GM19468 (cell line): ENCODE measurements around the gene DACH1.

ENCODE experiments used
- ATAC-seq: cut with Tn5 transposase; IDR thresholded peaks from one replicate; pipeline ENCODE4 v1.9.1; 2021; ENCODE audit warnings: mild to moderate bottlenecking, moderate library complexity, moderate number of reproducible peaks; ENCODE audit not compliant: unreplicated experiment; ENCODE audit errors: extremely low read depth

DACH1 gene

DNA sequence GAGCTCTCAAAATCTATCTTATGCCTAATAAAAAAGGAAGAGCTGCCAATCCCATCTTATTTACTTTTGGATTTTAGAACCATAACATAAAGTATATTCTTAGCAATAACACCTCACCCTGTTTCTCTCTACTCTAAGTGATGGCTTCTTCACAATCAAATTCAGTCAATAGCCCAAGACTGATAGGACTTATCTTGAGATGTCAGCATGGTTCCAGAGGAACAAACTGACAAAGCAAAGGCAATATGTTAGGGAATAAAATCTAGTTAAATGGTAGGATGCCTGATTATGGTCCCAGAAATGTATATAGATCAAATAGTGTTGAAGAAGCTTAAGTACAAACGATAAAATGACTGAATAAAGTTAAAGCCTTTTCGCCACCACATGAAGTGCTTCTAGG is 36.3 kb downstream of the DACH1 start:
- no peak for ATAC-seq

DNA sequence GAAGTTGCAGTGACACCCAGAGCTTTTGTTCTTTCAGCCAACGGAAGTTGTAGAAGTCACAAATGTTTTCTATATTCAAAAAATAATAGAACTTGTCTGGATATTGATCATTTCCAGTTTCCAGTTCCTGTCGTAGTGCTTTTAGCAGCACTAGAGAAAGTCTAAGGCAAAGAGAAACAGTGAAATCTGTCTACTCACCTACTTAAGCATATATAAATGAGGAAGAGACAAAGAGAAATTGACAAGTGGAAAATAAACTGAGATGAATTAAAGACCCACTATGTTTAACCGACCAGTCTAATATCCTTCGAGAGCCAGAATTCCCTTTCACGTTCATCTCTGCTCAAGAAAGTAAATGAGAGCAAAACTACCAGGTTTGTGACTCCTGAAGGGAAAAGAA is 36.7 kb downstream of the DACH1 start:
- no peak for ATAC-seq

DNA sequence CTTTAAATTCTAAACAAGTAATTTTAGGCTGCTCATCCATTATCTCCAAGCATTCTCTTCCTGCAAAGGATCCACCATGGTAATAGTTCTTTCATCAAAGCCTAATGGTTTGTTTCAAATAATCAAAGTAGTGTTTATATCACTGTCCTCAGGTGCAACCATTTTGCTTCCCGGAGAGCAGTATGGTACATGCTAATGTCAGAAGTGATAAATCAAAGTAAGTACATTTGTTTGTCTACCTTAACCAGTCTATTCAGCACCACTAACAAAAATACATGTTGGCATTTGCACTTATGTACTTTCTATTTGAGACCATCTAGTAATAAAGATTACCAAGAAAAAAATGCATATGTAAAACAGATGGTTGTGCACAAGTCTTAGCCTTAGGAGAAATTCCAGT is 37.5 kb downstream of the DACH1 start:
- ATAC-seq = no peak

DNA sequence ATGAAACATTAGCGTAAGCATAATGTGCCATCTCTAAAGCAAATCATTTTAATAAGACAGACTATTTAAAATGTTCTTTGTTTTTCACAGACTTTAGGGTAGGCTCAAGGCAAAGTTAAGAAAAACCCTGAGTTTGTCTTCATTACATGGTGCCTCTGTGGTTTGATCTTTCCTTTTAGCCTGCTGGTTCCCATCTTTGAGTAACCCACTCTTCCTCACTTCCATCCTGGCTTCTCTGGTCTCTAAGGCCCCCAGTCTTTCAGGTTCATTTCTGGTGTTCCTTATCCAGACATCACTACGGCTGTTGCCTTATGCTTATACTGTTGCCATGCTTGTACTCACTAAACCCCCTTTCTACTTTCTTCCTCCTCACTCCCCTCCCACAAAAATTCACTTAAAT is 38.4 kb downstream of the DACH1 start:
- ATAC-seq = no peak

- no peak for ATAC-seq
These were observed 38.9 kb downstream of the DACH1 start for GRCh38 chr13:71828117-71828516.

- no peak for ATAC-seq
These were observed 39.8 kb downstream of the DACH1 start for GRCh38 chr13:71827241-71827640.

DNA sequence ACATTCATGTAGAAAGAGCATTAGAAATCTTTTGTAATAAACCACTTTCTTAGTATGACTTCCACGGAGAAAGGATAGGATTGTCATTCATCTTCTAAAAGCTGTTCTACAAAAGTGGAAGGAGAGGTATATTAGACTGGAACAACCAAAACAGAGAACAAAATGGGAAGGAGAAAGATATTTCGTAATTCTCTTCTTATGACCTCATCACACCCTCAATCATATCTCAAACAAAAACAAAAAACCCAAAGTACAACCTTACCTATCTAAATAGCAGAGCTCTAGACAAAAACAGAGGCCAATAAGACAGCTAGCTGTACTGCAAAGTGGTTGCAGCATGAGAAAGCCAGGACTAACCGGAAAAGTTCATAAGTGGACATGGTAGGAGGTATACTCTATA is 46.3 kb downstream of the DACH1 start:
- ATAC-seq = no peak

GRCh38 chr13:71817335-71817734 is 49.7 kb downstream of the DACH1 start:
- ATAC-seq = no peak

DNA sequence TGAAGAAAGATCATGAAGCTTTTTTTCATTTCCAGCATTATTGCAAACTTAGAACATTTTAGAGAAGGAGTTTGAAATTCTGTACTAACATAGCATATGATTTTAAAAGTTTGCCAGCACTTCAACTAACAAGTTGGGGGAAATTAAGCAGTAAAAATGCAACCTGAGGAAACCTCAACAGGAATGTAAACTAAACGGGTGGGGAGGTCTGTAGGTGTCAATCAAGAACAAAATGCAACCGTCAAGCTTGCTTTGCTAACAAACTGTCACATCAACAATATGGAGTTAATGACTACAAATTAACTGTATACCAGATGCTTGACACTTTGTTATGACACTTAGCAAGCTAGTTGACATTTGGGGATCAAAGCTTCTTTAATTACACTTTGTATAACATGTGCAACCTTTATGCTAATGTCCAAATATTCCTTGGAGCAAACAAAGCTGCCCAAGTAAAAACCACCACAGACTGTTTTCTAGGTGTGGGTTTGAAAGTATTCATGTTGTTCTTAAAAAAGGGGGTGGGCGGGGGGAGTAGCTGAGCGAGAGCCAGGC is 52.1 kb downstream of the DACH1 start:
- ATAC-seq = no peak

DNA sequence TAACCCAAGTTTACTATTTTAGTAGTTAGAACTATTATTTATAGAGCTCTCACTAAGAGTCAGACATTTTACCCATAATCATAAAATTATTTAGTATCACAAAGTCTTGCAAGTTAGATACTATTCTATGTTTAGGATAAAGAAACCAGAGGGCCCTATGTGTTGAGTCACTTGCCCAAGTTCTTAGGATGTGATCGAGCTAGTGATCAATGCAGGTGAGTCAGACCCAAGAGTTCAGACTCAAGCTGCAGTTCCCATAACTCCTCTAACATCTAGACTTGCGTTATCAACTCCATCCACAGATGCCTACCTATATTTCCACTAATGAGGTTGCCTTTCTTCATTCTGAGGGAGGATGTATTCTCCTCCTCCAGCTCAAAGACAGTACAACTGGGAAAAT is 53.8 kb downstream of the DACH1 start:
- no peak for ATAC-seq

DNA sequence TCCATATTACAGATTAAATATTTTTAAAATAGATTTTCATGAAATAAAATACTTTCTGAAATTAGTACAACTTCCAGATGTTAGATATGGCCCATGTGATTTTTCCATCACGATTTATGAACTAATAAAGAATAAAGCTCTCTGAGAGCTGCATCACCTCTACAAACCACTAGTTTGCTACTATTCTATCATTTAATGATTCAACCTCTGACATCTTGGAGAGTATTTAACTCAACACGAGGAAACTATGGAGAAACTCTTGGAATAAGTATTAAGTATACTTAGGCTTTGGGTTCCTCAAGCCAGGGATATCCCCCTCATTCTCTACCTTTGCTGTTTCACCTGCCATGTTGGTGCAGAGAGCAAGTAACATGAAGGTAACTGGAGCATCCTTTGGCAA is 55.7 kb downstream of the DACH1 start:
- no peak for ATAC-seq

- no peak for ATAC-seq
These were observed 58.3 kb downstream of the DACH1 start for GRCh38 chr13:71808708-71809107.

GRCh38 chr13:71806886-71807285 is 60.1 kb downstream of the DACH1 start:
- ATAC-seq = no peak

- ATAC-seq = no peak
These were observed 63.9 kb downstream of the DACH1 start for GRCh38 chr13:71803066-71803465.

GRCh38 chr13:71801781-71802180 is 65.2 kb downstream of the DACH1 start:
- ATAC-seq = no peak

DNA sequence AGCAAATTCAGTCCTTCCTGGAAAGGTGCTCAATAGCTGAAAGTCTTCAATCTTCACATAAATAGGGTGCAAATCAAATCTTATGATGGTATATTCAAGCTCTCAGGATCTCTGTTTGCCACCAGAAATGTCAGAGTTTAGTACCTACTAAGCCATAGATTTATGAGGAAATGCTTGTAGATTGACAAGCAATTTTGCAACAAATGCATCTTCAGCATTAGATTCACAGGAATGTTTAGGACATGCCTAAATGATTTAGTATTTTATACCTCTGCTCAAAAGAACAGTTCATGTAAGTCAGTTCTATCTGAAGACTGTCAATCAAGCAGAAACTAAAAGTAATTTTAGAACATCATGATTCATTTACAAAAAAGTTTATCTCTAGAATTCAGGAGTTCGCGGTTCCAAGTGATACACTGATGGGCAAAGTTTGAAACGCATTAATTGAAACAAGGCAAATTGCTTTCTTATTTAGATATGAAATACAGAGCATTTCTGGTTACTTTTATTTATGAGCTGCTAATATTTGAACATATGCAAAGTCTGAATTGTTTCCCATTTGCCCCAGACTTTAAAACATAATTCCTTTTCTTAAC is 65.7 kb downstream of the DACH1 start:
- ATAC-seq = no peak

DNA sequence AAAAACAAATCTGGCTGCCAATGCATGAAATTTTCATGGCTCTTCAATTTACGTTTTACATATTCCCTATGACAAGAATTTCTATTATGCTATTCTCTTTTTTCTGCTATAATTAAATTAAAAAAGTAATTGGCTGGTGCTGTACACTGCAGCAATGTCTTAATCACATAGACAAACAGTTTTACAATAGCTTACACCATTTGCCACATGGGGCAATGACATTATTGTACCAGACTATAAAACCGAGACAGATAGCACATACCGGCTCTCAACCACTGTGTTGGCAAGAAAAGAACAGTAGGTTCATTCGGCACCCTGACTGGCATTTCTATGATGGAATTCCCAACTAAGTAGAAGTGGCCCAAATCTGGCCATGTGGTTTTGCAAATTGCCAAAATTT is 67.7 kb downstream of the DACH1 start:
- no peak for ATAC-seq

GRCh38 chr13:71798707-71799106 is 68.3 kb downstream of the DACH1 start:
- no peak for ATAC-seq

GRCh38 chr13:71797517-71797916 is 69.5 kb downstream of the DACH1 start:
- no peak for ATAC-seq

GRCh38 chr13:71789693-71790329 is 77.2 kb downstream of the DACH1 start:
- ATAC-seq = no peak

DNA sequence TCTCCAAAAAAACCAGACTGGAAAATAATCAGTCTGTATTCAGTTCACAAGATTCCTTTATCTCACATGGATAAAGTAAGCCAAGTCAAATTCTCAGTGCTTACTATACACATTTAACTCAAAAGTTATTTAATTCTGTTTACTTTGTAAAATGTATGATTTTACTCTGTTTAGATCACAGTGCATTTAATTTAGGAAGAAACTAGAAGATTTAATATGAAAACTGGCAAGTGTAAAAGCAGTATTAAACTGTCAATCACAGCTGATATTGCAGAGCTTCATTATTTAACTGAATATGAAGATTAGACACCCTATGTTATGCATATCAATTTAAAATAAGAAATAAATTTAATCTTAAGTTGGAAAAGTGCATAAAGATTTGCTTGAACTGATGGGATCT is 78.0 kb downstream of the DACH1 start:
- ATAC-seq = no peak

- no peak for ATAC-seq
These were observed 79.6 kb downstream of the DACH1 start for GRCh38 chr13:71787414-71787813.
